ENCODE results near the gene PARVB.

PARVB gene

GRCh38 chr22:44202261-44202789, 178.2 kb downstream of the PARVB start:
- DNase-seq (ENCODE audit: low read depth): no peak

GRCh38 chr22:44203203-44203602, 179.1 kb downstream of the PARVB start:
- DNase-seq (ENCODE audit: low read depth): no peak

- no peak for DNase-seq (ENCODE audit: low read depth)
These were observed 180.8 kb downstream of the PARVB start for GRCh38 chr22:44204739-44205515.

GRCh38 chr22:44205516-44206329, 181.6 kb downstream of the PARVB start:
- DNase-seq (ENCODE audit: low read depth): no peak

GRCh38 chr22:44206330-44206645, 182.2 kb downstream of the PARVB start:
- DNase-seq (ENCODE audit: low read depth): no peak

GRCh38 chr22:44206696-44207095, 182.6 kb downstream of the PARVB start:
- DNase-seq (ENCODE audit: low read depth): no peak

- DNase-seq (ENCODE audit: low read depth): no peak
These were observed 183.3 kb downstream of the PARVB start for GRCh38 chr22:44207173-44207980.

- no peak for DNase-seq (ENCODE audit: low read depth)
These were observed 183.8 kb downstream of the PARVB start for GRCh38 chr22:44207981-44208317.

- no peak for DNase-seq (ENCODE audit: low read depth)
These were observed 185.2 kb downstream of the PARVB start for GRCh38 chr22:44209343-44209742.

- no peak for DNase-seq (ENCODE audit: low read depth)
These were observed 186.6 kb downstream of the PARVB start for GRCh38 chr22:44210722-44211121.

GRCh38 chr22:44211256-44211945, 187.3 kb downstream of the PARVB start:
- DNase-seq (ENCODE audit: low read depth): no peak

GRCh38 chr22:44211946-44212930, 188.1 kb downstream of the PARVB start:
- no peak for DNase-seq (ENCODE audit: low read depth)

- DNase-seq (ENCODE audit: low read depth): no peak
These were observed 188.8 kb downstream of the PARVB start for GRCh38 chr22:44212936-44213335.

- DNase-seq (ENCODE audit: low read depth): no peak
These were observed 189.5 kb downstream of the PARVB start for GRCh38 chr22:44213489-44214043.

- DNase-seq (ENCODE audit: low read depth): no peak
These were observed 190.1 kb downstream of the PARVB start for GRCh38 chr22:44214187-44214586.

- DNase-seq (ENCODE audit: low read depth): no peak
These were observed 190.7 kb downstream of the PARVB start for GRCh38 chr22:44214764-44215163.

- DNase-seq (ENCODE audit: low read depth): no peak
These were observed 191.2 kb downstream of the PARVB start for GRCh38 chr22:44215287-44215686.

- DNase-seq (ENCODE audit: low read depth): no peak
These were observed 193.2 kb downstream of the PARVB start for GRCh38 chr22:44217346-44217745.

GRCh38 chr22:44218071-44218470, 194.0 kb downstream of the PARVB start:
- DNase-seq (ENCODE audit: low read depth): no peak

- DNase-seq (ENCODE audit: low read depth): no peak
These were observed 195.2 kb downstream of the PARVB start for GRCh38 chr22:44219101-44219870.
